HepG2 (cell line): ENCODE measurements around the gene ASF1B. TPM values are rescaled to one million over a fixed set of nuclear protein-coding genes. Genes with fewer than 3 reads are reported as not detected.

Experiments used
- CHD4 ChIP-seq: fragments of 200-600 bp; sonication (generic); IDR thresholded peaks from 2 replicates; pipeline ENCODE4 v1.7.0; 2017; ENCODE audit warnings: mild to moderate bottlenecking, low read length, borderline replicate concordance
- CREM ChIP-seq, 2 experiments: sonication (generic) in 1 of 2; formaldehyde crosslinking in 1 of 2; IDR thresholded peaks; 2 replicates each; pipeline versions ENCODE4 v1.4.0 to v1.6.1; 2016 to 2020; ENCODE audit warnings: antibody characterized with exemption in 1 of 2, mild to moderate bottlenecking in 1 of 2, missing genetic modification reagents in 1 of 2
- EP300 ChIP-seq, 3 experiments: sonication (generic) in 1 of 3; formaldehyde crosslinking in 1 of 3; IDR thresholded peaks; 2 replicates each; pipeline versions ENCODE4 v1.5.1 to v1.6.1; 2011 to 2020; ENCODE audit warnings: low read depth in 2 of 3, low read length in 2 of 3, borderline replicate concordance in 1 of 3, improper control_type of control experiment in 1 of 3, mild to moderate bottlenecking in 1 of 3, missing genetic modification reagents in 1 of 3, moderate library complexity in 1 of 3
- HNF4A ChIP-seq: sonication (generic); formaldehyde crosslinking; IDR thresholded peaks from 2 replicates; pipeline ENCODE4 v1.4.0; 2020; ENCODE audit warnings: missing genetic modification reagents
- LCORL ChIP-seq, 2 experiments: fragments of 450-650 bp in 1 of 2; sonication (generic) in 1 of 2; formaldehyde crosslinking in 1 of 2; IDR thresholded peaks; 2 replicates each; pipeline versions ENCODE4 v1.5.0 to v1.6.1; 2017 to 2020; ENCODE audit warnings: antibody characterized with exemption in 1 of 2, missing genetic modification reagents in 1 of 2
- MTA1 ChIP-seq: sonication (generic); formaldehyde crosslinking; IDR thresholded peaks from 2 replicates; pipeline ENCODE4 v1.4.0; 2020; ENCODE audit warnings: missing genetic modification reagents, mild to moderate bottlenecking, borderline replicate concordance
- NR2F6 ChIP-seq, 2 experiments: IDR thresholded peaks; 2 replicates each; pipeline ENCODE4 v1.6.1; 2016; ENCODE audit warnings: antibody characterized with exemption in 1 of 2, mild to moderate bottlenecking in 1 of 2
- POLR2A ChIP-seq, 2 experiments: IDR thresholded peaks; 2 replicates each; pipeline ENCODE4 v1.6.1; 2011; ENCODE audit warnings: low read depth in 2 of 2, low read length in 2 of 2, mild to moderate bottlenecking in 1 of 2, moderate library complexity in 1 of 2; ENCODE audit not compliant: insufficient read depth in 1 of 2
- RBM22 ChIP-seq: fragments of 200-400 bp; formaldehyde crosslinking; optimal IDR thresholded peaks from 2 replicates; pipeline ENCODE3; 2017; ENCODE audit warnings: mild to moderate bottlenecking, low read length, moderate library complexity
- SNAPC2 ChIP-seq: sonication (generic); formaldehyde crosslinking; IDR thresholded peaks from 2 replicates; pipeline ENCODE4 v1.8.1; 2022; ENCODE audit warnings: mild to moderate bottlenecking, missing genetic modification reagents
- SP4 ChIP-seq: sonication (generic); formaldehyde crosslinking; IDR thresholded peaks from 2 replicates; pipeline ENCODE4 v1.8.1; 2023; ENCODE audit warnings: mild to moderate bottlenecking, missing genetic modification reagents
- TOE1 ChIP-seq: sonication (generic); formaldehyde crosslinking; IDR thresholded peaks from 2 replicates; pipeline ENCODE4 v1.4.0; 2020; ENCODE audit warnings: mild to moderate bottlenecking, missing genetic modification reagents
- ZNF33B ChIP-seq: sonication (generic); formaldehyde crosslinking; IDR thresholded peaks from 2 replicates; pipeline ENCODE4 v1.5.1; 2020; ENCODE audit warnings: mild to moderate bottlenecking, missing genetic modification reagents
- ZNF709 ChIP-seq: sonication (generic); formaldehyde crosslinking; IDR thresholded peaks from 2 replicates; pipeline ENCODE4 v1.5.0; 2020; ENCODE audit warnings: mild to moderate bottlenecking, missing genetic modification reagents
- ZNF761 ChIP-seq: sonication (generic); formaldehyde crosslinking; conservative IDR thresholded peaks from 2 replicates; pipeline ENCODE4 v1.4.0; 2020; ENCODE audit warnings: mild to moderate bottlenecking, missing genetic modification reagents
- polyA plus RNA-seq, 8 experiments: library from polyadenylated mRNA; depleted of rRNA in 3 of 8; stranded (reverse) in 7 of 8; unstranded in 1 of 8; fragments of >200 nt; fragmentation: Illumina TruSeq in 4 of 8; extraction: Trizol in 4 of 8; gene quantifications; 2 replicates each; pipeline versions ENCODE4 v1.2.1 to v1.2.3, GENCODE V29; 2011 to 2016; ENCODE audit warnings: low read depth in 4 of 8, missing spikeins in 1 of 8, mixed read lengths in 1 of 8; ENCODE audit not compliant: insufficient read depth in 1 of 8
- total RNA-seq, 5 experiments: library from RNA; depleted of rRNA; stranded (reverse); fragments of >200 nt; fragmentation: Illumina TruSeq; extraction: Trizol; gene quantifications; 2 replicates each; pipeline ENCODE4 v1.2.3, GENCODE V29; 2016; ENCODE audit warnings: low read depth in 1 of 5
- TF ChIP-seq, protein P1 (sequence below): IDR thresholded peaks from 2 replicates; pipeline ENCODE4 v1.6.1; 2016; ENCODE audit warnings: missing compliant biosample characterization, missing genetic modification reagents, borderline replicate concordance
- TF ChIP-seq, protein P2 (sequence below): sonication (generic); formaldehyde crosslinking; IDR thresholded peaks from 2 replicates; pipeline ENCODE4 v1.4.0; 2020; ENCODE audit warnings: mild to moderate bottlenecking, missing genetic modification reagents
- TF ChIP-seq, protein P3 (sequence below): sonication (generic); formaldehyde crosslinking; IDR thresholded peaks from 2 replicates; pipeline ENCODE4 v1.4.0; 2020; ENCODE audit warnings: missing genetic modification reagents, borderline replicate concordance
- TF ChIP-seq, protein P4 (sequence below): sonication (generic); formaldehyde crosslinking; IDR thresholded peaks from 2 replicates; pipeline ENCODE4 v1.5.1; 2020; ENCODE audit warnings: mild to moderate bottlenecking, moderate library complexity, missing genetic modification reagents
- TF ChIP-seq, protein P5 (sequence below): sonication (generic); formaldehyde crosslinking; IDR thresholded peaks from 2 replicates; pipeline ENCODE4 v1.9.0; 2021; ENCODE audit warnings: missing genetic modification reagents, mild to moderate bottlenecking, borderline replicate concordance

The ASF1B gene
- total and polyA plus RNA-seq, 2 of the 13 experiments (the other 11 are each of a cell fraction or from before 2014, with no cell fraction given), result 18.2 to 24.8 TPM

DNA sequence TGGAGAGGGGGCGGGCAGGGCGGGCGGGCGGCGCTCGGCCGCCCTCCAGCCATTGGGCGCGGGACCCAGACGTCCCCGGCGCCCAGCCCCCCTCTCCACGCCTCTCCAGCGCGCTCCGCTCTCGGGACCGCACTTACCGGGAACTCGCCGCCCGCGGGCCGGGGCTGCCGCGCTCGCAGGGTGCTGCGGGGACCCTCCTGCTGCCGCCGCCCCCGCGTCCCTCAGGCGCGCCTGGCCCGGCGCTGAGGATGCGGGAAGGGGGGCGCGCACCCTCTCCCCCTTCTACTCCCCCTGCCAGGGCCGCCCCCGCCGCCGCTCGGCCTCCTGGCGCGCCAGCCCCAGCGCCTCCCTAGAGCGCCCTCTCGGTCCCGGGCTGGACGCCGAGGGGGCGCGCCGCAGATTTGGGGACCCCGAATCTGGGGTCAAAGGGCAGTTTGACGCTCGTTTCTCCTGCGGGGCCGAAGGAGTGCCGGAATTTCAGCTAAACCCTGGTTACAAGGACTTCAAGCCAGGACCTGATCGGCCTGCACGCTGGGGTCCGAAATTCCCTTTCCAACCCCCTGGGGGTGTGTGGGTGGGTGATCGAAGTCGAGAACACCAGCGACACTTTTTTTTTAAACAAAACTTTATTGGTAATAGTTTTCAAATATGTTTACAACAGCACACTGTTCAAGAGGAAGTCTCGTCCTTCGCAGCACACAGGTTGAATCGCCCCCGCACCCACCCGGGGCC is 45.1 kb downstream of the ASF1B start (continued):
- TF ChIP-seq, protein P1, sequence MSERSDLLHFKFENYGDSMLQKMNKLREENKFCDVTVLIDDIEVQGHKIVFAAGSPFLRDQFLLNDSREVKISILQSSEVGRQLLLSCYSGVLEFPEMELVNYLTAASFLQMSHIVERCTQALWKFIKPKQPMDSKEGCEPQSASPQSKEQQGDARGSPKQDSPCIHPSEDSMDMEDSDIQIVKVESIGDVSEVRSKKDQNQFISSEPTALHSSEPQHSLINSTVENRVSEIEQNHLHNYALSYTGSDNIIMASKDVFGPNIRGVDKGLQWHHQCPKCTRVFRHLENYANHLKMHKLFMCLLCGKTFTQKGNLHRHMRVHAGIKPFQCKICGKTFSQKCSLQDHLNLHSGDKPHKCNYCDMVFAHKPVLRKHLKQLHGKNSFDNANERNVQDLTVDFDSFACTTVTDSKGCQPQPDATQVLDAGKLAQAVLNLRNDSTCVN (CRISPR knock-in tag), result no peak
- TF ChIP-seq MTA1 (peak; percentile 16; the same call in 1 of the 2 replicates), CREM (IDR thresholded peaks at IDR 0.05) (no peak), CREM (CRISPR knock-in tag; IDR thresholded peaks at IDR 0.05) (no peak), ZNF761 (CRISPR knock-in tag) (no peak), HNF4A (0 out of 2 replicates have a peak, but pooled peaks have one; percentile 23), EP300 (IDR thresholded peaks at IDR 0.05; ENCODE audit: low read depth in 2 of 2, low read length in 2 of 2) (no peak), EP300 (CRISPR knock-in tag; IDR thresholded peaks at IDR 0.05; ENCODE audit: borderline replicate concordance) (no peak), POLR2A (IDR thresholded peaks at IDR 0.05; ENCODE audit: insufficient read depth in 1 of 2, low read depth in 2 of 2, low read length in 2 of 2) (peak; percentile 19 to 81; a peak in 3 of 4 replicates), SP4 (CRISPR knock-in tag) (peak; percentile 48; the same call in 1 of the 2 replicates), SNAPC2 (0 out of 2 replicates have a peak, but pooled peaks have one; percentile 30), LCORL (IDR thresholded peaks at IDR 0.05) (no peak), LCORL (CRISPR knock-in tag; IDR thresholded peaks at IDR 0.05) (peak; percentile 12; the same call in 1 of the 2 replicates), ZNF33B (CRISPR knock-in tag) (no peak), CHD4 (peak; percentile 78), TOE1 (CRISPR knock-in tag) (no peak), NR2F6 (IDR thresholded peaks at IDR 0.05) (peak; percentile 39), NR2F6 (CRISPR knock-in tag; IDR thresholded peaks at IDR 0.05) (peak; percentile 47), RBM22 (peak; percentile 27), ZNF709 (CRISPR knock-in tag) (peak; percentile 43; the same call in 1 of the 2 replicates)
- TF ChIP-seq, protein P2, sequence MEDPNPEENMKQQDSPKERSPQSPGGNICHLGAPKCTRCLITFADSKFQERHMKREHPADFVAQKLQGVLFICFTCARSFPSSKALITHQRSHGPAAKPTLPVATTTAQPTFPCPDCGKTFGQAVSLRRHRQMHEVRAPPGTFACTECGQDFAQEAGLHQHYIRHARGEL (CRISPR knock-in tag), result no peak
- TF ChIP-seq, protein P3, sequence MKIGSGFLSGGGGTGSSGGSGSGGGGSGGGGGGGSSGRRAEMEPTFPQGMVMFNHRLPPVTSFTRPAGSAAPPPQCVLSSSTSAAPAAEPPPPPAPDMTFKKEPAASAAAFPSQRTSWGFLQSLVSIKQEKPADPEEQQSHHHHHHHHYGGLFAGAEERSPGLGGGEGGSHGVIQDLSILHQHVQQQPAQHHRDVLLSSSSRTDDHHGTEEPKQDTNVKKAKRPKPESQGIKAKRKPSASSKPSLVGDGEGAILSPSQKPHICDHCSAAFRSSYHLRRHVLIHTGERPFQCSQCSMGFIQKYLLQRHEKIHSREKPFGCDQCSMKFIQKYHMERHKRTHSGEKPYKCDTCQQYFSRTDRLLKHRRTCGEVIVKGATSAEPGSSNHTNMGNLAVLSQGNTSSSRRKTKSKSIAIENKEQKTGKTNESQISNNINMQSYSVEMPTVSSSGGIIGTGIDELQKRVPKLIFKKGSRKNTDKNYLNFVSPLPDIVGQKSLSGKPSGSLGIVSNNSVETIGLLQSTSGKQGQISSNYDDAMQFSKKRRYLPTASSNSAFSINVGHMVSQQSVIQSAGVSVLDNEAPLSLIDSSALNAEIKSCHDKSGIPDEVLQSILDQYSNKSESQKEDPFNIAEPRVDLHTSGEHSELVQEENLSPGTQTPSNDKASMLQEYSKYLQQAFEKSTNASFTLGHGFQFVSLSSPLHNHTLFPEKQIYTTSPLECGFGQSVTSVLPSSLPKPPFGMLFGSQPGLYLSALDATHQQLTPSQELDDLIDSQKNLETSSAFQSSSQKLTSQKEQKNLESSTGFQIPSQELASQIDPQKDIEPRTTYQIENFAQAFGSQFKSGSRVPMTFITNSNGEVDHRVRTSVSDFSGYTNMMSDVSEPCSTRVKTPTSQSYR (CRISPR knock-in tag), result peak; percentile 74; the same call in 1 of the 2 replicates
- TF ChIP-seq, protein P4, sequence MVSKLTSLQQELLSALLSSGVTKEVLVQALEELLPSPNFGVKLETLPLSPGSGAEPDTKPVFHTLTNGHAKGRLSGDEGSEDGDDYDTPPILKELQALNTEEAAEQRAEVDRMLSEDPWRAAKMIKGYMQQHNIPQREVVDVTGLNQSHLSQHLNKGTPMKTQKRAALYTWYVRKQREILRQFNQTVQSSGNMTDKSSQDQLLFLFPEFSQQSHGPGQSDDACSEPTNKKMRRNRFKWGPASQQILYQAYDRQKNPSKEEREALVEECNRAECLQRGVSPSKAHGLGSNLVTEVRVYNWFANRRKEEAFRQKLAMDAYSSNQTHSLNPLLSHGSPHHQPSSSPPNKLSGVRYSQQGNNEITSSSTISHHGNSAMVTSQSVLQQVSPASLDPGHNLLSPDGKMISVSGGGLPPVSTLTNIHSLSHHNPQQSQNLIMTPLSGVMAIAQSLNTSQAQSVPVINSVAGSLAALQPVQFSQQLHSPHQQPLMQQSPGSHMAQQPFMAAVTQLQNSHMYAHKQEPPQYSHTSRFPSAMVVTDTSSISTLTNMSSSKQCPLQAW (CRISPR knock-in tag), result 0 out of 2 replicates have a peak, but pooled peaks have one; percentile 17
- TF ChIP-seq, protein P5, sequence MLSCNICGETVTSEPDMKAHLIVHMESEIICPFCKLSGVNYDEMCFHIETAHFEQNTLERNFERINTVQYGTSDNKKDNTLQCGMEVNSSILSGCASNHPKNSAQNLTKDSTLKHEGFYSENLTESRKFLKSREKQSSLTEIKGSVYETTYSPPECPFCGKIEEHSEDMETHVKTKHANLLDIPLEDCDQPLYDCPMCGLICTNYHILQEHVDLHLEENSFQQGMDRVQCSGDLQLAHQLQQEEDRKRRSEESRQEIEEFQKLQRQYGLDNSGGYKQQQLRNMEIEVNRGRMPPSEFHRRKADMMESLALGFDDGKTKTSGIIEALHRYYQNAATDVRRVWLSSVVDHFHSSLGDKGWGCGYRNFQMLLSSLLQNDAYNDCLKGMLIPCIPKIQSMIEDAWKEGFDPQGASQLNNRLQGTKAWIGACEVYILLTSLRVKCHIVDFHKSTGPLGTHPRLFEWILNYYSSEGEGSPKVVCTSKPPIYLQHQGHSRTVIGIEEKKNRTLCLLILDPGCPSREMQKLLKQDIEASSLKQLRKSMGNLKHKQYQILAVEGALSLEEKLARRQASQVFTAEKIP (CRISPR knock-in tag), result no peak
